Measurements from ENCODE around the gene EHD1.
A peak's percentile ranks its signal among the peaks of the same experiment; 100 is the strongest.

Gene EHD1

DNA sequence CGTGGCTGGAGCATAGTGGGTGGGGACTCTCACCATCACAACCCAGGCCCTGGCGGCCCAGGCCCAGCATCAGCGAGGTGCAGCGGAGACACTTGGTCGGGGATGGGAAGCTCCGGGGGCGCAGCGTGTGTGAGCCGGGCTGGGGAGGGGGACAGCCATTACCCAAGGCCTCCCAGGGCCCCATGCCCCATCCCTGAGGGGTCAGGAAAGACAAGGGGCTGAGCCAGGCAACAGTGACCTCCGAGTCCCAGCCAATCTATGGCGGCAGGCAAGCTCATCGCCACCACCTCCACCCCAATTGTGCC, 45.3 kb downstream of the EHD1 start:
- Histone ChIP-seq H3K4me3 (ENCODE audit: severe bottlenecking) (no peak overlapping the region), H3K9me3 (ENCODE audit: severe bottlenecking) (no peaks in the 10 kb centered on the region), H3K27ac (ENCODE audit: poor library complexity, severe bottlenecking) (no peak overlapping the region), H3K36me3 (ENCODE audit: low read depth) (peaks cover 77% of the 10 kb centered on the region), H3K4me1 (ENCODE audit: insufficient read depth, poor library complexity, severe bottlenecking) (peaks cover 11% of the 10 kb centered on the region), H3K27me3 (ENCODE audit: insufficient read depth, poor library complexity, severe bottlenecking) (no peaks in the 10 kb centered on the region)
- TF ChIP-seq, protein P1, sequence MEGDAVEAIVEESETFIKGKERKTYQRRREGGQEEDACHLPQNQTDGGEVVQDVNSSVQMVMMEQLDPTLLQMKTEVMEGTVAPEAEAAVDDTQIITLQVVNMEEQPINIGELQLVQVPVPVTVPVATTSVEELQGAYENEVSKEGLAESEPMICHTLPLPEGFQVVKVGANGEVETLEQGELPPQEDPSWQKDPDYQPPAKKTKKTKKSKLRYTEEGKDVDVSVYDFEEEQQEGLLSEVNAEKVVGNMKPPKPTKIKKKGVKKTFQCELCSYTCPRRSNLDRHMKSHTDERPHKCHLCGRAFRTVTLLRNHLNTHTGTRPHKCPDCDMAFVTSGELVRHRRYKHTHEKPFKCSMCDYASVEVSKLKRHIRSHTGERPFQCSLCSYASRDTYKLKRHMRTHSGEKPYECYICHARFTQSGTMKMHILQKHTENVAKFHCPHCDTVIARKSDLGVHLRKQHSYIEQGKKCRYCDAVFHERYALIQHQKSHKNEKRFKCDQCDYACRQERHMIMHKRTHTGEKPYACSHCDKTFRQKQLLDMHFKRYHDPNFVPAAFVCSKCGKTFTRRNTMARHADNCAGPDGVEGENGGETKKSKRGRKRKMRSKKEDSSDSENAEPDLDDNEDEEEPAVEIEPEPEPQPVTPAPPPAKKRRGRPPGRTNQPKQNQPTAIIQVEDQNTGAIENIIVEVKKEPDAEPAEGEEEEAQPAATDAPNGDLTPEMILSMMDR (IDR thresholded peaks at IDR 0.05; ENCODE audit: poor library complexity, severe bottlenecking): no peak
- DNase-seq (ENCODE audit: low spot score) (peak; percentile 62), ATAC-seq (ENCODE audit: low read depth) (no peak)

GRCh38 chr11:64832467-64833197, 45.8 kb downstream of the EHD1 start:
- Histone ChIP-seq H3K27me3 (ENCODE audit: insufficient read depth, poor library complexity, severe bottlenecking) (no peaks in the 10 kb centered on the region), H3K9me3 (ENCODE audit: severe bottlenecking) (no peaks in the 10 kb centered on the region), H3K27ac (ENCODE audit: poor library complexity, severe bottlenecking) (no peak overlapping the region), H3K4me3 (ENCODE audit: severe bottlenecking) (no peak overlapping the region), H3K36me3 (ENCODE audit: low read depth) (peaks cover 76% of the 10 kb centered on the region), H3K4me1 (ENCODE audit: insufficient read depth, poor library complexity, severe bottlenecking) (peaks cover 11% of the 10 kb centered on the region)
- TF ChIP-seq, protein P1 (IDR thresholded peaks at IDR 0.05; ENCODE audit: poor library complexity, severe bottlenecking): no peak
- no peak for DNase-seq (ENCODE audit: low spot score)
- no peak for ATAC-seq (ENCODE audit: low read depth)

DNA sequence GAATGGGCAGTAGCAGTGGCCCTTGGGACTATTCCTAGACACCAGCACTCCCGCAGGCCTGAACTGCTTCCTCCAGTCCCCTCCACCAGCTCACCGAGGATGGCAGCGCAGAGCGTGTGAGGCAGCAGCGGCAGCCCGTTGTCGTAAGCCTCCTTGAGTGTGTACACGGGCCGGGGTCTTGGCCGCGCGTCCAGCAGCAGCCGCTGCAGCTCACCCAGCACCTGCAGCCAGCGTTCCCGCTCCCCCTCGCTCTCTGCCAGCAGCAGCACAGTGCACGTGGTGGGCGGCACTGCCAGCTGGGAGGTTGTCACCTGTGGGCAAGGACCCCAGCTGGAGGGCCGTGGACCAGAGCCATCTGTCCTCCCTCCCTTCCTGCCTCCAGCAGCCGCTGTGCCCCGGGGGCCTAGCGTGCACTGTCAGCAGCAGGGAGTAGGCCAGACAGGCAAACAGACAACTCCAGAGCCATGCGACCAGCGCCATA, 47.0 kb downstream of the EHD1 start:
- peaks cover 78% of the 10 kb centered on the region for H3K36me3 ChIP-seq (ENCODE audit: low read depth)

DNA sequence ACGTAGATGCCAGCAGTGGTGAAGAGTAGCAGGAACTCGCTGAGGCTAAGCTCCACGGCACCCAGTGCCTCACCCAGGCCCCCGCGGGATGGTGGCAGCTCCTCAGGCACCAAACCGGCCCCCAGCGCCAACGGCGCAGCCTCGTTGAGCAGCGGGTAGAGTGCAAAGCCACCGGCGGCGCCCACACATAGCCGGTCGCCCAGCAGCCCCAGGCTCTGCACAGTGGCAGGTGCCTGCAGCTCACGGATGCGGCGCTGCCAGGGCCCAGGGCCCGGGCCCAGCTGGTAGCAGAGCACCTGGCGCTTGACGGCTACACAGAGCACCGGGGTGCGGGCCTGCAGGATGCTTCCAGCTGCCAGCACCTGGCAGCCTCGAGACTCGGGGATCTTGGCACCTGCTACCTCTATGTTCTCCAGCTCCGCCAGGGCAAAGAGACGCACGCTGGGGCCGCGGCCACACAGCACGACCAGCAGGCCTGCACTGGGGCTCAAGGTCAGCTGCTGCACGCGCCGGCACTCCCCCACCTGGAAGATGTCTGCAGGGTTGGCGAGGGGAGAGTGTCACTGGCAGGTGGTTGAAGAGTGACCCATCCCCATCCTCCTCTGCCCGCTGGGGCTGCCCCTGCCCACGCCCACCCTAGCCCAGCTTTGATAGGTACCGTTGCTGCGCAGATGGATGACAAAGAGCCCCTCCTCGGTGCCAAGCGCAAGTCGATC, 48.7 kb downstream of the EHD1 start:
- Histone ChIP-seq H3K36me3 (ENCODE audit: low read depth) (peaks cover 91% of the 10 kb centered on the region), H3K4me3 (ENCODE audit: severe bottlenecking) (no peak overlapping the region), H3K27me3 (ENCODE audit: insufficient read depth, poor library complexity, severe bottlenecking) (no peaks in the 10 kb centered on the region), H3K9me3 (ENCODE audit: severe bottlenecking) (no peaks in the 10 kb centered on the region), H3K27ac (ENCODE audit: poor library complexity, severe bottlenecking) (no peak overlapping the region), H3K4me1 (ENCODE audit: insufficient read depth, poor library complexity, severe bottlenecking) (no peaks in the 10 kb centered on the region)
- DNase-seq (ENCODE audit: low spot score): peak; percentile 63
- ATAC-seq (ENCODE audit: low read depth): no peak
- TF ChIP-seq, protein P1 (IDR thresholded peaks at IDR 0.05; ENCODE audit: poor library complexity, severe bottlenecking): no peak

More for the DNA sequence above, 47.0 kb downstream of the EHD1 start:
- TF ChIP-seq, protein P1 (IDR thresholded peaks at IDR 0.05; ENCODE audit: poor library complexity, severe bottlenecking): no peak
- no peaks in the 10 kb centered on the region for H3K9me3 ChIP-seq (ENCODE audit: severe bottlenecking)
- no peak for DNase-seq (ENCODE audit: low spot score)
- H3K27ac ChIP-seq (ENCODE audit: poor library complexity, severe bottlenecking): no peak overlapping the region
- no peak for ATAC-seq (ENCODE audit: low read depth)
- no peak overlapping the region for H3K4me3 ChIP-seq (ENCODE audit: severe bottlenecking)
- H3K4me1 ChIP-seq (ENCODE audit: insufficient read depth, poor library complexity, severe bottlenecking): peaks cover 11% of the 10 kb centered on the region
- no peaks in the 10 kb centered on the region for H3K27me3 ChIP-seq (ENCODE audit: insufficient read depth, poor library complexity, severe bottlenecking)

DNA sequence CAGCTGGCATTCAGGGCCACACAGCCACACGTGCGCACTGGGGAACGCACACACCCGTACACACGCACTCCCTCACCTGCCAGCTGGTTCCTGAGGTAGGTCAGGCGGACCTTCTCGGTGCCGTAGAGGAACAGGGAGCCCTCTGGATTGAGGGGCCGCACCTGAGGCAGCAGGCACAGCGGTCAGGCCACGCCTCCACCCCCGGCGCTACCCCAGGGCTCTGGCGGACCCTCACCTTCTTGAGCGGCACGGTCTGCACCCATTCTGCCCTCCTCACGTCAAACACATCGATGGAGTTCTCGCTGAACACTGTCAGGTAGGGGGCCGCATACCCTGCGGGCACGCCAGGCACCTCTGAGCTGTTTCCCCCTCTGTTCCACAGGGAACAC, 51.0 kb downstream of the EHD1 start:
- ATAC-seq (ENCODE audit: low read depth): no peak
- Histone ChIP-seq H3K4me3 (ENCODE audit: severe bottlenecking) (no peak overlapping the region), H3K4me1 (ENCODE audit: insufficient read depth, poor library complexity, severe bottlenecking) (no peaks in the 10 kb centered on the region), H3K9me3 (ENCODE audit: severe bottlenecking) (no peaks in the 10 kb centered on the region), H3K27me3 (ENCODE audit: insufficient read depth, poor library complexity, severe bottlenecking) (no peaks in the 10 kb centered on the region), H3K36me3 (ENCODE audit: low read depth) (peaks cover 70% of the 10 kb centered on the region), H3K27ac (ENCODE audit: poor library complexity, severe bottlenecking) (no peak overlapping the region)
- DNase-seq (ENCODE audit: low spot score): no peak
- TF ChIP-seq, protein P1 (IDR thresholded peaks at IDR 0.05; ENCODE audit: poor library complexity, severe bottlenecking): no peak
